WTC11 (cell line): ENCODE data around the gene RALBP1. TPM values are rescaled to one million over a fixed set of nuclear protein-coding genes. Genes with fewer than 3 reads are reported as not detected.
"Not testable (repeated sequence)": the region's sequence is repeated elsewhere in the genome, so short reads cannot be mapped to it uniquely, and the experiment has no call there.

ENCODE experiments used
- ATAC-seq: fragments of 200-7000 bp; cut with Tn5 transposase; 2 replicates; pipeline ENCODE4 v1.10.0; 2021; ENCODE audit warnings: mild to moderate bottlenecking, moderate library complexity
- CTCF ChIA-PET: fragments of 300-600 bp; sonication (Branson Sonifier 250); formaldehyde crosslinking; loops from one replicate; lab custom pipeline; 2021; ENCODE audit warnings: antibody characterized with exemption; lab: Charles Lee
- POLR2A ChIA-PET: fragments of 350-600 bp; sonication (Branson Sonifier 250); formaldehyde crosslinking; loops from one replicate; lab custom pipeline; 2021; ENCODE audit warnings: antibody characterized with exemption; lab: Charles Lee
- DNase-seq: peaks from one replicate; pipeline ENCODE4 v3.0.0; 2021; ENCODE audit warnings: low spot score
- H3K27ac Mint-ChIP-seq: 2 replicates; pipeline ENCODE4 v1.8.0; 2021; ENCODE audit warnings: mixed read lengths
- H3K27me3 Mint-ChIP-seq: 2 replicates; pipeline ENCODE4 v1.8.0; 2021; ENCODE audit warnings: low read depth, mild to moderate bottlenecking, moderate library complexity, mixed read lengths
- H3K36me3 Mint-ChIP-seq: 2 replicates; pipeline ENCODE4 v1.8.0; 2021; ENCODE audit warnings: mixed read lengths
- H3K4me1 Mint-ChIP-seq: 2 replicates; pipeline ENCODE4 v1.8.0; 2022; ENCODE audit warnings: mixed read lengths
- H3K4me3 Mint-ChIP-seq: 2 replicates; pipeline ENCODE4 v1.8.0; 2021; ENCODE audit warnings: mild to moderate bottlenecking, moderate library complexity, mixed read lengths
- H3K9me3 Mint-ChIP-seq: 2 replicates; pipeline ENCODE4 v1.8.0; 2021; ENCODE audit warnings: mixed read lengths
- ESRRA ChIP-seq: sonication (generic); formaldehyde crosslinking; IDR thresholded peaks from 2 replicates; pipeline ENCODE4 v1.8.1; 2022; ENCODE audit warnings: mild to moderate bottlenecking, missing genetic modification reagents, borderline replicate concordance
- JAZF1 ChIP-seq: fragments of 250-450 bp; sonication (Bioruptor Pico); IDR thresholded peaks from 2 replicates; pipeline ENCODE4 v1.9.0; 2021; ENCODE audit warnings: moderate library complexity, mild to moderate bottlenecking, inconsistent platforms
- KAT7 ChIP-seq: sonication (generic); formaldehyde crosslinking; IDR thresholded peaks from 2 replicates; pipeline ENCODE4 v1.8.1; 2023; ENCODE audit warnings: missing genetic modification reagents, mild to moderate bottlenecking, borderline replicate concordance
- NR1H2 ChIP-seq: sonication (generic); formaldehyde crosslinking; IDR thresholded peaks from 2 replicates; pipeline ENCODE4 v1.9.0; 2021; ENCODE audit warnings: mild to moderate bottlenecking, moderate library complexity, missing genetic modification reagents
- NR3C1 ChIP-seq: sonication (generic); formaldehyde crosslinking; conservative IDR thresholded peaks from 2 replicates; pipeline ENCODE4 v1.8.1; 2023; ENCODE audit warnings: low read depth, mild to moderate bottlenecking, missing genetic modification reagents
- RELA ChIP-seq: sonication (generic); formaldehyde crosslinking; IDR thresholded peaks from 2 replicates; pipeline ENCODE4 v1.8.1; 2022; ENCODE audit warnings: missing genetic modification reagents, mild to moderate bottlenecking, borderline replicate concordance
- RORB ChIP-seq: fragments of 250-450 bp; sonication (Bioruptor Pico); IDR thresholded peaks from 2 replicates; pipeline ENCODE4 v1.9.0; 2021; ENCODE audit warnings: mild to moderate bottlenecking
- SOX15 ChIP-seq: fragments of 250-450 bp; sonication (Bioruptor Pico); IDR thresholded peaks from 2 replicates; pipeline ENCODE4 v1.9.0; 2021; ENCODE audit warnings: mild to moderate bottlenecking
- TEAD1 ChIP-seq: sonication (generic); formaldehyde crosslinking; IDR thresholded peaks from 2 replicates; pipeline ENCODE4 v1.8.0; 2022; ENCODE audit warnings: mild to moderate bottlenecking, missing genetic modification reagents
- ZNF121 ChIP-seq: sonication (generic); formaldehyde crosslinking; IDR thresholded peaks from 2 replicates; pipeline ENCODE4 v1.8.0; 2023; ENCODE audit warnings: missing genetic modification reagents
- ZNF396 ChIP-seq: fragments of 250-450 bp; sonication (Bioruptor Pico); IDR thresholded peaks from 2 replicates; pipeline ENCODE4 v1.8.0; 2021; ENCODE audit warnings: mild to moderate bottlenecking, moderate library complexity, borderline replicate concordance
- total RNA-seq: library from RNA; stranded (reverse); gene quantifications from 3 replicates; pipeline ENCODE4 v1.2.3, GENCODE V29; 2021
- TF ChIP-seq, protein P1 (sequence below): fragments of 250-450 bp; sonication (Bioruptor Pico); IDR thresholded peaks from 2 replicates; pipeline ENCODE4 v1.8.0; 2021; ENCODE audit warnings: mild to moderate bottlenecking
- TF ChIP-seq, protein P2 (sequence below): sonication (generic); formaldehyde crosslinking; conservative IDR thresholded peaks from 2 replicates; pipeline ENCODE4 v1.8.1; 2022; ENCODE audit warnings: mild to moderate bottlenecking, missing genetic modification reagents
- TF ChIP-seq, protein P3 (sequence below): sonication (generic); formaldehyde crosslinking; IDR thresholded peaks from 2 replicates; pipeline ENCODE4 v1.8.0; 2022; ENCODE audit warnings: missing genetic modification reagents
- TF ChIP-seq, protein P4 (sequence below): sonication (generic); formaldehyde crosslinking; IDR thresholded peaks from 2 replicates; pipeline ENCODE4 v1.8.1; 2022; ENCODE audit warnings: low read depth, mild to moderate bottlenecking, moderate library complexity, missing genetic modification reagents, borderline replicate concordance
- TF ChIP-seq, protein P5 (sequence below): sonication (generic); formaldehyde crosslinking; IDR thresholded peaks from 2 replicates; pipeline ENCODE4 v1.8.1; 2023; ENCODE audit warnings: mild to moderate bottlenecking, missing genetic modification reagents, borderline replicate concordance
- TF ChIP-seq, protein P6 (sequence below): sonication (generic); formaldehyde crosslinking; IDR thresholded peaks from 2 replicates; pipeline ENCODE4 v1.8.1; 2023; ENCODE audit warnings: mild to moderate bottlenecking, missing genetic modification reagents
- TF ChIP-seq, protein P7 (sequence below): fragments of 250-450 bp; sonication (Bioruptor Pico); IDR thresholded peaks from 2 replicates; pipeline ENCODE4 v1.9.0; 2021; ENCODE audit warnings: mild to moderate bottlenecking
- TF ChIP-seq, protein P8 (sequence below): fragments of 250-450 bp; sonication (Bioruptor Pico); conservative IDR thresholded peaks from 2 replicates; pipeline ENCODE4 v1.9.0; 2021; ENCODE audit warnings: mild to moderate bottlenecking

Gene RALBP1
- total RNA-seq, 1 experiment from 2014 or later, result 69.3 TPM

DNA sequence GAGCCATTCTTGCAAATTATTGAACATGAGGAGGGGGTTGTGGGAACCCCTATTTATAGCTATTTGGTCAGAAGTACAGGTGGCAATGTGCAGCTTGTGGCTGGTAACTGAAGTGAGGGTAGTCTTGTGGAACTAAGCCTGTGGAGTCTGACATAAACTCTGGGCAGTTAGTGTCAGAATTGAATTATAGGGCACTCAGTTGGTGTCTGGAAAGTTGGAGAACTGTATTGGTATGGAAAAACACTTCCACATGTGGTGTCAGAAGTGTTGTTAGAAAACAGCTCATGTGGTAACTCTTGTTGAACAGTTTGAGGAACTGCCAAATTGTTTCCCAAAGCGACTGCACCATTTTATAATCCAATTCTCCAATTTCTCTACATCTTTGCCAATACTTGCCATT lies 7.5 kb downstream of the RALBP1 start:
- ATAC-seq (no peak), DNase-seq (no peak)
- Mint-ChIP-seq H3K27ac (no peak overlapping the region), H3K36me3 (peaks cover 32% of the 10 kb centered on the region), H3K27me3 (no peaks in the 10 kb centered on the region), H3K9me3 (peaks cover 9% of the 10 kb centered on the region), H3K4me1 (0 out of 2 replicates have a peak, but pooled peaks cover 4% of the 10 kb centered on the region), H3K4me3 (no peak overlapping the region)
- POLR2A ChIA-PET, result no interaction called here
- TF ChIP-seq ZNF396 (CRISPR knock-in tag), result no peak
- TF ChIP-seq, protein P1, sequence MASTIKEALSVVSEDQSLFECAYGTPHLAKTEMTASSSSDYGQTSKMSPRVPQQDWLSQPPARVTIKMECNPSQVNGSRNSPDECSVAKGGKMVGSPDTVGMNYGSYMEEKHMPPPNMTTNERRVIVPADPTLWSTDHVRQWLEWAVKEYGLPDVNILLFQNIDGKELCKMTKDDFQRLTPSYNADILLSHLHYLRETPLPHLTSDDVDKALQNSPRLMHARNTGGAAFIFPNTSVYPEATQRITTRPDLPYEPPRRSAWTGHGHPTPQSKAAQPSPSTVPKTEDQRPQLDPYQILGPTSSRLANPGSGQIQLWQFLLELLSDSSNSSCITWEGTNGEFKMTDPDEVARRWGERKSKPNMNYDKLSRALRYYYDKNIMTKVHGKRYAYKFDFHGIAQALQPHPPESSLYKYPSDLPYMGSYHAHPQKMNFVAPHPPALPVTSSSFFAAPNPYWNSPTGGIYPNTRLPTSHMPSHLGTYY (CRISPR knock-in tag), result no peak
- no peak for TF ChIP-seq JAZF1 (CRISPR knock-in tag)
- TF ChIP-seq, protein P2, sequence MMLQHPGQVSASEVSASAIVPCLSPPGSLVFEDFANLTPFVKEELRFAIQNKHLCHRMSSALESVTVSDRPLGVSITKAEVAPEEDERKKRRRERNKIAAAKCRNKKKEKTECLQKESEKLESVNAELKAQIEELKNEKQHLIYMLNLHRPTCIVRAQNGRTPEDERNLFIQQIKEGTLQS (CRISPR knock-in tag), result no peak
- no peak for TF ChIP-seq TEAD1 (CRISPR knock-in tag)
- TF ChIP-seq, protein P3, sequence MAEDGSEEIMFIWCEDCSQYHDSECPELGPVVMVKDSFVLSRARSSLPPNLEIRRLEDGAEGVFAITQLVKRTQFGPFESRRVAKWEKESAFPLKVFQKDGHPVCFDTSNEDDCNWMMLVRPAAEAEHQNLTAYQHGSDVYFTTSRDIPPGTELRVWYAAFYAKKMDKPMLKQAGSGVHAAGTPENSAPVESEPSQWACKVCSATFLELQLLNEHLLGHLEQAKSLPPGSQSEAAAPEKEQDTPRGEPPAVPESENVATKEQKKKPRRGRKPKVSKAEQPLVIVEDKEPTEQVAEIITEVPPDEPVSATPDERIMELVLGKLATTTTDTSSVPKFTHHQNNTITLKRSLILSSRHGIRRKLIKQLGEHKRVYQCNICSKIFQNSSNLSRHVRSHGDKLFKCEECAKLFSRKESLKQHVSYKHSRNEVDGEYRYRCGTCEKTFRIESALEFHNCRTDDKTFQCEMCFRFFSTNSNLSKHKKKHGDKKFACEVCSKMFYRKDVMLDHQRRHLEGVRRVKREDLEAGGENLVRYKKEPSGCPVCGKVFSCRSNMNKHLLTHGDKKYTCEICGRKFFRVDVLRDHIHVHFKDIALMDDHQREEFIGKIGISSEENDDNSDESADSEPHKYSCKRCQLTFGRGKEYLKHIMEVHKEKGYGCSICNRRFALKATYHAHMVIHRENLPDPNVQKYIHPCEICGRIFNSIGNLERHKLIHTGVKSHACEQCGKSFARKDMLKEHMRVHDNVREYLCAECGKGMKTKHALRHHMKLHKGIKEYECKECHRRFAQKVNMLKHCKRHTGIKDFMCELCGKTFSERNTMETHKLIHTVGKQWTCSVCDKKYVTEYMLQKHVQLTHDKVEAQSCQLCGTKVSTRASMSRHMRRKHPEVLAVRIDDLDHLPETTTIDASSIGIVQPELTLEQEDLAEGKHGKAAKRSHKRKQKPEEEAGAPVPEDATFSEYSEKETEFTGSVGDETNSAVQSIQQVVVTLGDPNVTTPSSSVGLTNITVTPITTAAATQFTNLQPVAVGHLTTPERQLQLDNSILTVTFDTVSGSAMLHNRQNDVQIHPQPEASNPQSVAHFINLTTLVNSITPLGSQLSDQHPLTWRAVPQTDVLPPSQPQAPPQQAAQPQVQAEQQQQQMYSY (CRISPR knock-in tag), result no peak
- TF ChIP-seq, protein P4, sequence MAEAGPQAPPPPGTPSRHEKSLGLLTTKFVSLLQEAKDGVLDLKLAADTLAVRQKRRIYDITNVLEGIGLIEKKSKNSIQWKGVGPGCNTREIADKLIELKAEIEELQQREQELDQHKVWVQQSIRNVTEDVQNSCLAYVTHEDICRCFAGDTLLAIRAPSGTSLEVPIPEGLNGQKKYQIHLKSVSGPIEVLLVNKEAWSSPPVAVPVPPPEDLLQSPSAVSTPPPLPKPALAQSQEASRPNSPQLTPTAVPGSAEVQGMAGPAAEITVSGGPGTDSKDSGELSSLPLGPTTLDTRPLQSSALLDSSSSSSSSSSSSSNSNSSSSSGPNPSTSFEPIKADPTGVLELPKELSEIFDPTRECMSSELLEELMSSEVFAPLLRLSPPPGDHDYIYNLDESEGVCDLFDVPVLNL, result no peak
- TF ChIP-seq, protein P5, sequence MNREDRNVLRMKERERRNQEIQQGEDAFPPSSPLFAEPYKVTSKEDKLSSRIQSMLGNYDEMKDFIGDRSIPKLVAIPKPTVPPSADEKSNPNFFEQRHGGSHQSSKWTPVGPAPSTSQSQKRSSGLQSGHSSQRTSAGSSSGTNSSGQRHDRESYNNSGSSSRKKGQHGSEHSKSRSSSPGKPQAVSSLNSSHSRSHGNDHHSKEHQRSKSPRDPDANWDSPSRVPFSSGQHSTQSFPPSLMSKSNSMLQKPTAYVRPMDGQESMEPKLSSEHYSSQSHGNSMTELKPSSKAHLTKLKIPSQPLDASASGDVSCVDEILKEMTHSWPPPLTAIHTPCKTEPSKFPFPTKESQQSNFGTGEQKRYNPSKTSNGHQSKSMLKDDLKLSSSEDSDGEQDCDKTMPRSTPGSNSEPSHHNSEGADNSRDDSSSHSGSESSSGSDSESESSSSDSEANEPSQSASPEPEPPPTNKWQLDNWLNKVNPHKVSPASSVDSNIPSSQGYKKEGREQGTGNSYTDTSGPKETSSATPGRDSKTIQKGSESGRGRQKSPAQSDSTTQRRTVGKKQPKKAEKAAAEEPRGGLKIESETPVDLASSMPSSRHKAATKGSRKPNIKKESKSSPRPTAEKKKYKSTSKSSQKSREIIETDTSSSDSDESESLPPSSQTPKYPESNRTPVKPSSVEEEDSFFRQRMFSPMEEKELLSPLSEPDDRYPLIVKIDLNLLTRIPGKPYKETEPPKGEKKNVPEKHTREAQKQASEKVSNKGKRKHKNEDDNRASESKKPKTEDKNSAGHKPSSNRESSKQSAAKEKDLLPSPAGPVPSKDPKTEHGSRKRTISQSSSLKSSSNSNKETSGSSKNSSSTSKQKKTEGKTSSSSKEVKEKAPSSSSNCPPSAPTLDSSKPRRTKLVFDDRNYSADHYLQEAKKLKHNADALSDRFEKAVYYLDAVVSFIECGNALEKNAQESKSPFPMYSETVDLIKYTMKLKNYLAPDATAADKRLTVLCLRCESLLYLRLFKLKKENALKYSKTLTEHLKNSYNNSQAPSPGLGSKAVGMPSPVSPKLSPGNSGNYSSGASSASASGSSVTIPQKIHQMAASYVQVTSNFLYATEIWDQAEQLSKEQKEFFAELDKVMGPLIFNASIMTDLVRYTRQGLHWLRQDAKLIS (CRISPR knock-in tag), result no peak
- CTCF ChIA-PET, result no interaction called here

DNA sequence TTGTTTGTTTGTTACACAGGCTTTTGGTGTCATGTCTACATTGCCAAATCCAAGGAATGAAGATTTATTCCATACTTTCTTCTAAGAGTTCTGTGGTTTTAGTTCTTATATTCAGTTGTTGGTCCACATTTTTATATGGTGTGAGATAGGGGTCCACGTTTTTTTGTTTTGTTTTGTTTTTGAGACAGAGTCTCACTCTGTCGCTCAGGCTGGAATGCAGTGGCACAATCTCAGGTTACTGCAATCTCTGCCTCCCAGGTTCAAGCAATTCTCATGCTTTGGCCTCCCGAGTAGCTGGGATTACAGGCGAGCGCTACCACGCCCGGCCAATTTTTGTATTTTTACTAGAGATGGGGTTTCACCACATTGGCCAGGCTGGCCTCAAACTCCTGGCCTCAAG lies 8.2 kb downstream of the RALBP1 start:
- ATAC-seq (no peak), DNase-seq (no peak)
- POLR2A ChIA-PET, result no interaction called here
- Mint-ChIP-seq H3K9me3 (peaks cover 9% of the 10 kb centered on the region), H3K4me1 (0 out of 2 replicates have a peak, but pooled peaks cover 4% of the 10 kb centered on the region), H3K4me3 (no peak overlapping the region), H3K36me3 (peaks cover 32% of the 10 kb centered on the region), H3K27me3 (no peaks in the 10 kb centered on the region), H3K27ac (no peak overlapping the region)
- TF ChIP-seq NR1H2 (no peak), KAT7 (CRISPR knock-in tag) (no peak), RORB (CRISPR knock-in tag) (no peak), NR3C1 (CRISPR knock-in tag) (no peak), ESRRA (no peak), ZNF121 (CRISPR knock-in tag) (no peak), RELA (no peak), SOX15 (no peak)
- TF ChIP-seq, protein P6, sequence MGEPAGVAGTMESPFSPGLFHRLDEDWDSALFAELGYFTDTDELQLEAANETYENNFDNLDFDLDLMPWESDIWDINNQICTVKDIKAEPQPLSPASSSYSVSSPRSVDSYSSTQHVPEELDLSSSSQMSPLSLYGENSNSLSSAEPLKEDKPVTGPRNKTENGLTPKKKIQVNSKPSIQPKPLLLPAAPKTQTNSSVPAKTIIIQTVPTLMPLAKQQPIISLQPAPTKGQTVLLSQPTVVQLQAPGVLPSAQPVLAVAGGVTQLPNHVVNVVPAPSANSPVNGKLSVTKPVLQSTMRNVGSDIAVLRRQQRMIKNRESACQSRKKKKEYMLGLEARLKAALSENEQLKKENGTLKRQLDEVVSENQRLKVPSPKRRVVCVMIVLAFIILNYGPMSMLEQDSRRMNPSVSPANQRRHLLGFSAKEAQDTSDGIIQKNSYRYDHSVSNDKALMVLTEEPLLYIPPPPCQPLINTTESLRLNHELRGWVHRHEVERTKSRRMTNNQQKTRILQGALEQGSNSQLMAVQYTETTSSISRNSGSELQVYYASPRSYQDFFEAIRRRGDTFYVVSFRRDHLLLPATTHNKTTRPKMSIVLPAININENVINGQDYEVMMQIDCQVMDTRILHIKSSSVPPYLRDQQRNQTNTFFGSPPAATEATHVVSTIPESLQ, result no peak
- TF ChIP-seq, protein P7, sequence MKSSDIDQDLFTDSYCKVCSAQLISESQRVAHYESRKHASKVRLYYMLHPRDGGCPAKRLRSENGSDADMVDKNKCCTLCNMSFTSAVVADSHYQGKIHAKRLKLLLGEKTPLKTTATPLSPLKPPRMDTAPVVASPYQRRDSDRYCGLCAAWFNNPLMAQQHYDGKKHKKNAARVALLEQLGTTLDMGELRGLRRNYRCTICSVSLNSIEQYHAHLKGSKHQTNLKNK, result no peak
- TF ChIP-seq, protein P8, sequence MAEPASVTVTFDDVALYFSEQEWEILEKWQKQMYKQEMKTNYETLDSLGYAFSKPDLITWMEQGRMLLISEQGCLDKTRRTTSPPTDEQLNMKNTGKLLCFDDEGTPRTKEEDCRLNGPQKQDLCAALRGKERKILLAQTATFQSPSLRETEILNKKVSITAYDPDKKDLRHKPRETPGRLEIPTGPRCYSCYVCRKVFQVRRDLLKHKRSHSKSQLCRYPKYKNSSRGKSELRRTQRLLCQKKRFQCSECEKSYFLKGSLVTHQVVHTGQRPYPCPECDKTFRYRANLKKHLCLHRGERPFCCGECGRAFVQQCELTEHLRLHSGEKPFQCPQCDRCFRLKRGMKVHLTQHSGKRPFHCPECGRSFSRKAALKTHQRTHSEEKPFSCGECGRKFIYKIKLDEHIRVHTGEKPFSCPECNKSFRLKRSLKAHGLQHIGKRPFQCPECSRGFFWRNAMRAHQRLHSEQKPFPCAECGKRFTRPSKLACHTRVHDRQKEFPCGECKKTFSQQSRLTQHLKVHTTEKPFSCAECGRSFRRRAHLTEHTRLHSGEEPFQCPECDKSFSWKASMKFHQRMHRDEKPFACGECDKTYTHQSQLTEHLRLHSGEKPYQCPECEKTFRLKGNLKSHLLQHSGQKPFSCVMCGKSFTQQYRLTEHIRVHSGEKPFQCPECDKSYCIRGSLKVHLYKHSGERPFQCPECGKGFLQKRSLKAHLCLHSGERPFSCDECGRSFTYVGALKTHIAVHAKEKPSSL (CRISPR knock-in tag), result no peak
- CTCF ChIA-PET, result no interaction called here

DNA sequence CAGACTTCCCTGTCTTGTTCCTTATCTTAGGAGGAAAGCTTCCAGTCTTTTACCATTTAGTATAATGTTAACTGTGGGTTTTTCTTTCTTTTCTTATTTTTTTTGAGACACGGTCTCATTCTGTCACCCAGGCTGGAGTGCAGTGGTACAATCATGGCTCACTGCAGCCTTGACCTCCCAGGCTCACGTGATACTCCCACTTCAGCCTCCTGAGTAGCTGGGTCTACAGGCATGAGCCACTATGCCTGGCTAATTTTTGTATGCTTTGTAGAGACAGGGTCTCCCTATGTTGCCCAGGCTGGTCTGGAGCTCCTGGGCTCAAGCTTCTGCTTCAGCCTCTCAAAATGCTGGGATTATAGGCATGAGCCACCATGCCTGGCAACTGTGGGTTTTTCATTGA lies 9.5 kb downstream of the RALBP1 start:
- POLR2A ChIA-PET, H3K27ac Mint-ChIP-seq, H3K4me3 Mint-ChIP-seq, DNase-seq, H3K4me1 Mint-ChIP-seq, ATAC-seq, H3K27me3 Mint-ChIP-seq, H3K9me3 Mint-ChIP-seq, CTCF ChIA-PET: not testable (repeated sequence)
- peaks cover 21% of the 10 kb centered on the region for H3K36me3 Mint-ChIP-seq
